MM.1S (cell line): ENCODE measurements around the gene CCNF.

ENCODE experiments used
- CTCF ChIP-seq: fragments of 300-600 bp; sonication (generic); IDR thresholded peaks from 2 replicates; pipeline ENCODE4 v1.5.1; 2016; ENCODE audit warnings: antibody characterized with exemption, low read length, mixed read lengths
- EZH2 ChIP-seq: fragments of 300-600 bp; sonication (generic); optimal IDR thresholded peaks from 2 replicates; pipeline ENCODE3; 2017; ENCODE audit warnings: low read depth, mild to moderate bottlenecking, antibody characterized with exemption, low read length, mixed read lengths

- TF ChIP-seq CTCF = no peak
- TF ChIP-seq EZH2 = no peak
These were observed 53.0 kb downstream of the CCNF start for GRCh38 chr16:2482249-2482648.
